HG03558 (cell line): Measurements from ENCODE around the gene DCPS.
A peak's percentile ranks its signal among the peaks of the same experiment; 100 is the strongest.
"Not testable (repeated sequence)": the region's sequence is repeated elsewhere in the genome, so short reads cannot be mapped to it uniquely, and the experiment has no call there.

Experiments
- ATAC-seq: cut with Tn5 transposase; IDR thresholded peaks from one replicate; pipeline ENCODE4 v1.9.1; 2021; ENCODE audit warnings: moderate number of reproducible peaks; ENCODE audit not compliant: unreplicated experiment; ENCODE audit errors: extremely low read depth

The DCPS gene

DNA sequence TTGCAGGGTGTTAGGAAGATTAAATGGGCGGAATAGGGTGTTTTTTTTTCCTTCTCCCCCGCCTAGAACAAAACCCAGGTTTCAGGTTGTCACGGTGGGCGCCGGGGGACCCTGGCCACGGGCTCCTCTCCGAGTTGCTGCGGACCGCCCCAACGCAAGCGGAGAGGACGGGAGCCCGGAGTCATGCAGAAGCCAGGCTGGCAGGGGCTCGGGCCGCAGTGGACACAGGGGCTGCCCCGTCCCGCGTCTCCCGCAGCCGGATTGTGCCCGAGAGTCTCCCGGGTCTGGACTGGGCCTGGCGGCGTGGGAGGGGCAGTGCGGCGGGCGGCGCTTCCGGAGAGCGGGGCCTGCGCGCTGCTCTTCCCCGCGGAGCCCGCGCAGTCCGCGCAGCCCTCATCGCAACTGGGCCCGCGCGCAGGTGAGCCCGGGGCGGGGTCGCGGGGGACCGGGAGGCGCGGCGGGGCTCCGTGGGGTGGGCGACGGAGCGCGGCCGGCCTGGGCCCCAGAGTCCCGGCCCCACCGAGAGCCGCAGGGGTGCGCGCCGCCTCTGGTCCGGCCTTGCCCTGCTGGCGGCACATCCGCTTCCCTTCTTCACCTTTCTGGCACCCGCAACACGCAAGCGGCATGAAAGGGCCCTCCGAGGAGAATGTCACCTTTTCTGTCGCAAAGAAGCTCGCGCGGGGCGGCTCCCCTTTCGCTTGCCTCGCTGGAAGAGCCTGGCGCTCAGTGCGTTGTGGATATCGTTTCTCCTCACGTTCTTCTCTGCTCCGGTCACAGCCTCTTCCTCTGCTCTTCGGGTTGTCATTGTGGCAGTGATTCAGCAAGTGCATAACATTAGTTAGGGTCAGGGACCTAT lies 20.9 kb upstream of the DCPS start, which contains the start of gene TIRAP:
Gene TIRAP (plus strand): TSS at position 358 of the 856 bp plus-strand sequence. CDS start 7,802 bp downstream, outside the sequence.
- peak; percentile 34 for ATAC-seq

- ATAC-seq, result peak; percentile 59
Observed at GRCh38 chr11:126284829-126285228, 19.0 kb upstream of the DCPS start.

DNA sequence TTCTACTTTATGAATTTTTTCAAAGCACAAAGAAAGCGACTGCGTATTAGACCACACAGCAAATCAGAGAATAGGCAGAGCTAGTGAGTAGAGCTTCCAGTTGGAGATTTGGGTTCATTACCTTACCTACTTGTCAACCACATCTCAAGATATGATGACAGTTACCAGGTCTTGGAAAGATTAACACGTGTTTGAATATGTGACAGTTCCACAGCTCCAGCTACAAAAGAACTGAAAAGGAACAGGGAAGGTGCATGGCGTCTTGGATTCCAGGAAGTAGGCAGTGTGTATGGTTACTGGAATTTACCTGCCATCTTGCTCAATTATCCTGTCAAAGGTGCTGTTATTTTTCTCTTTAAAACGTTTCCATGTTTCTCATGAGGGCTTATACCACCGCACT lies 15.6 kb upstream of the DCPS start:
- ATAC-seq, result no peak

DNA sequence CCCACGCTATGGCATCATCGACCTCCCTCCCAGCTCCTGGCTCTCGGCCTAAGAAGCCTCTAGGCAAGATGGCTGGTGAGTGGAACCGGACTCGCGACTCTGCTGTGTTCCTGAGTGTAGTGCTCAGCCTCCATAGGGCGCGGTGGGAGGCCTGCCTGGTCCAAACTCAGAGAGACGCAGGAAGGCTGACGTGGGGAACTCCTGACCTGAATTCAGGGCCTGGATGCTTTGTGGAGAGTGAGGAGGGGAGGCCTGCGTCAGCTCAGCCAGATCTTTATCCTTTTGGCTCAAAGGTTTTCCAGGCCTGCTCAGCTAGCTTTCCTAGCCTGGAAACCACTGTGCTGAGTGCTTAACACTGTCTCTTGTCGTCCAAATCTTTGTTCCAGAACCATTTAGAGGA lies 13.0 kb upstream of the DCPS start:
- no peak for ATAC-seq

GRCh38 chr11:126293726-126294125 lies 10.1 kb upstream of the DCPS start:
- ATAC-seq, result no peak

DNA sequence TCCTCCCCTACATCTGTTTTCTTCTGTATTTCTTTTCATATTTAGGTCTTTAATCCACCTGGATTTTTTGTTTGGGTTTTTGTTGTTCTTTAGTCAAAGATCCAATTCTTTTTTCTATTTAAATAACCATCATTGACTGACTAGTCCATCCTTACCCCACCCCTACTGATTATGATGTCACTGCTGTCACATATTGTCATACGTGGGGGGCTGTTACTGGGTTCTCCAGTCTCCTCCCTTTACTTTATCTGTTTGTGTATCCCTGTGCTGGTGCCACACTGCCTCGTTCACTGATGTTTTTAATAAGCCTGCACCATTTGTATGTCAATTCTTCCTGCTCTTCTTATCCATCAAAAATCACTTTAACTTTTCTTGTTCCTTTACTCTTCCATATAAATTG lies 6.9 kb upstream of the DCPS start:
- ATAC-seq, result no peak

- no peak for ATAC-seq
Observed at GRCh38 chr11:126304457-126305075, 706 bp downstream of the DCPS start.

DNA sequence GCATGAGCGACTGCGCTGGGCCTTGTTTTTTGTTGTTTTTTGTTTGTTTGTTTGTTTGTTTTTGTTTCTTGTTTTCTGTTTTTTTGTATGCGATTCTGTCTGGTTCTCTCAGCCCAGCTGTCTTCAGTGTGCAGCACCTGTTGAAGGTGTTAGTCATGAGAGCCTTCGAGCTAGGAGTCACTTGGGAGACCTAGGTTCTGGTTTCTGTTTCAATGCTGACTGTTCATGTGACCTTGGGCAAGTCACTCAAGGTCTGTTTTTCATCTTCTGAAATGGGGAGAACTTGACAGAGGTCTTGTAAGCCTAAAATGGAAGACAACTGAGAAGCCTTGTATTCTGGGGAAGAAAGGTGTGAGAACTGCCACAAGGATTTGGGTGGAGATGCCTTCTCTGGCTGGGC lies 1.8 kb downstream of the DCPS start:
- ATAC-seq, result peak; percentile 46

- no peak for ATAC-seq
Observed at GRCh38 chr11:126307706-126308105, 3.8 kb downstream of the DCPS start.

DNA sequence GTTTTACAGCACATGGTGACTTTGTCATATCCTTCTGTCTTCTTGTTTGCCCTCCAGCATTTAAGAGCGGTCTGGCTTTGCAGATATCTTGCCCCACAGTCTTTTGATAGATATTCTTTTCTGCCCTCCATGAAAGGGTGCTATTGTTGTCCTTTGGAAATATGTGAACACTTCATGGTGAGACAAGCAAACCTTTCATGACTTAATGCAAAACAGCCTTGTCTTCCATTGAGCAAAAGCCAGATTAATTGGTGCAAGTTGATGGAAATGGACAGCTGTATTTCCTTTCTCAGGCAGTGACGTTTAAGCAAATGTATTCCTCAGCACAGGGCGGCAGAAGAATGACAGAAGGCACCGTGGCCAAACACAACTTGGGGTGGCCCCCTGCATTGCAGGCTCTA lies 4.4 kb downstream of the DCPS start:
- no peak for ATAC-seq

GRCh38 chr11:126308771-126309170 lies 4.9 kb downstream of the DCPS start:
- ATAC-seq, result not testable (repeated sequence)

DNA sequence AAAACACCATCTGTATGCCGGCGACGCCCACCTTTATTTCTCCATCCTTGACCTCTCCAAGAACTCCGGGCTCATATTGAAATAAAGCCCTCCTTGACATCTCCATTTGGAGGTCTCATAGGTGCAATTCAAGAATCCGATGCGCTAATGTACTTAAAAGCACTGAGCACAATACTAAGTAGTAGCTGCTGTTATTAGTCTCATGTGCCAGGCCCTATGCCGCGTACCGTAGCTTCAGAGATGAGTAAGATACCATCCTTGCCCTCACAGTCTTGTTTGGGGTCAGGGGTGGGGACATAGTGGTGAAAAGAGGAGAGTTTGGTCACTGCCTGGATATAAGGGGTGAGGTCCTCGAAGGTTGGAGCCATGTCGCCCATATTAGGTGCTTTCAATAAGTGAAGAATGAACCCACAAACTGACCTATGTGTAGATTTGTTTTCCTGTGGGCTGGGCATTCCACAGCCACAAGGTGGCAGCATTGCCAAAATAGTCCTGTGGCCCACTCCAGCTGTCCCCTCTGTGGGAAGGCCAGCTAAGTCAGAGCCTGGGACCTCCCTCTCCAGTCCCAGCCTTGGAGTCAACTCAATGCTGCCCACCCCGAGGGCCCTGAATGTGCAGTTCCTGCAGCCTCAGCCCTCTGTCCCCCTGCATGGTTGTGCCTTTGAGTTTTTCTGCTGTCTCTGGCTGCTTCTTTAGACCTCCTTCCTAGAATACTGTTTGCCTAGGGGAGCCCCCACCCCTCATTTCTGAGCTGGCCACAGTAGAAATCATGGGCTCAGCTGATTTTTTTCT lies 6.5 kb downstream of the DCPS start:
- peak; percentile 24 for ATAC-seq

DNA sequence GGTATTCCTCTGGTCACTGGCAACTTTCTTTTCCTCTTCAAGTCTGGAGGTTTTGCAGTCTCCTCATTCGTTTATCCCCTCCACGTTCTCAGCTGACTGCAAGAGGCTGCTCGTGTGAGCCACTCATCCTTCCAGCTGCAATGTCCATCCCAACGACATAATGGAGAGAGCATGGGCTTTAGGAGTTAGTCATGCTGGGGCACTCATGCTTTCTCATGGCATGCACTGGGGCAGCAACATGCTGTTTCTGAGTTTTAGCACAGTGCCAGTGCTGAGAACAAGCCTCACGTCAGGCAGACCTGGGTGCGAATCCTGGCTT lies 7.1 kb downstream of the DCPS start:
- no peak for ATAC-seq

GRCh38 chr11:126311401-126312291 lies 7.8 kb downstream of the DCPS start:
- peak; percentile 73 for ATAC-seq

DNA sequence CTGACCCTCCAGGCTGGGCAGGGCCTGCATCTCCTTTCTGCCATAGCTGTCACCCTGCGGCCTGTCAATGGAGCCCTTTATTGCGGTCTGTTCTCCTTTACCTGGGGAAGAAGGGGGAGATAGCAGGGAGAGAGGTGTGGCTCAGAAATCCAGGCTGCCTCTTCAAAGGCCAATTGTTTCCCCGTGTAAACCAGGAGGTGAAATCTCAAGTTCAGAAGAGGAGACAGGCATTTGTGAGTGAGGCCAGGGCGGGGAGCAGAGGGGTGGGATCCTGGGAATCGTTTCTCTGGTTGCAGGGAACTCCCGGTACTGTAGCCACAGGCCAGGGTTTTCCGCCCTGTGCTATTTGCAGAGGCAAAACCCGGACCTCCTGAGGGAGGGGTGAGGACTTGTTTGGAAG lies 9.1 kb downstream of the DCPS start:
- ATAC-seq, result no peak

DNA sequence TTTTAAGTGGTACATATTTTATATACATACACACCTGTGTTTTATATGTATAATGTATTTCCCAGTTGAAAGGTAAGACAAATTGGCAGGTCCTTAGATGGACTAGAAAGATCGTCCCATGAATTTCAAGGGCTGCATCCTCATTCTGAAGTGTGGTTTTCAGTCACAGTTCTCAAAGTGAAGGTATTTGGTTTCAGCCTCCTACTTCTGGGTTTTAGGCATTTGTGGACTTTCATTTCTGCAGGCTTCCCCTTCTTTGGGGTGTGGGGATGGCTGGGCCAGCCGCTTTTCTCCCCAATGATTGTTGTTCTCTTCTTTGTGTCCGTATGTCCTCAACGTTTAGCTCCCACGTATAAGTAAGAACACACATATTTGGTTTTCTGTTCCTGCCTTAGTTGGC lies 10.0 kb downstream of the DCPS start:
- ATAC-seq, result no peak

DNA sequence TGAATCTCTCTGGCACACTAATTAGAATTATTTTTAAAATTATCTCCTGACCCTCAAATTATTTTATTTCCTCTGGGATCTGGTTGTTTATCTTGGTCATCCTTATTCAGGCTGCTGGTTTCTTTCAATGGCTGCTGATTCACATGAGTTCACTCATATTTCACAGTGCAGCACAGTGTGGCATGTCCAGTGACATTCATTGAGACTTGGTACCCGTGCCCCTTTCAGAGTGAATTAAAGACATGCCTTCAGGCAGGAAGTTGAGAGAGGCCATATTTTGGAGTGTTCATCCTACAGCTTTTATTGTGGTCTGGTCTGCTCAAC lies 13.5 kb downstream of the DCPS start:
- no peak for ATAC-seq

- no peak for ATAC-seq
Observed at GRCh38 chr11:126317756-126318573, 14.1 kb downstream of the DCPS start.

DNA sequence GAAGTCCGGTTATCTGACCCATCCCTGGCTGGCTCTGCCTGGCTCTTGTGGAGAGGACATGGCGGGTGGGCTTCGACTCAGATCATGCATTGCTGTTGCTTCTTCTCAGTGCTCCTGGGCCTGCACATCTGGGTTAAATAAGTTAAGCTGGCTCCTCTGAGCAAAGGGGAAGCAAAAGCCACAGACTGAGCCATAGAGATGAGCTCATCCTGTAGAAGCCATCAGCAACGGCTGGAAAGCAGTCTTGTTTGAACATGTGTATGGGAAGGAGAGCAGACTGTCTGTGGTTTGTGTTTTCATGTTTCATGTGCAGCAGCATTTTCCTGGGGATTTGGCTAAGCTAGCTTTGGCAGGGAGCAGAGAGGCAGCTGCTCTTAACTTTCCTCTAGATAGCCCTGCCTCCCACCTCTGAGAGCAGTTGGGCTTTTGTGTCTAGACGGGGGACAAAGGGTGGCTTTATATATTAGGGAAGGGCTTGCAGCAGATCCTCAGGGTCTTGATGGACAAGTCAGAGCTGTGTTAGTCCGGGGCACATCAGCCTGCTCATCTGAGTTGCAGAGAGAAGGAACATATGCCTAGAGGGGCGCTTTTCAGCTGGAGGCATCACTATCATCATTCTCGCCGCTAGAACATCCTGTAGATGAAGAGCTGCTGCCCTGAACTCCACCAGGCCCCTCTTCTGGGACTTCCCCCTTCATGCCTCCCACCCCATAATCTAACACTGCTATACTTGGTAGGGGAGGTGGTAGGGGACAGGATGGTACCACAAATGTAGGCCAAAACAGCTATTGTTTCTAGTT lies 14.9 kb downstream of the DCPS start:
- ATAC-seq, result peak; percentile 85
